Keratinocyte (primary cell): ENCODE results near the gene ZCCHC10. TPM values are rescaled to one million over a fixed set of nuclear protein-coding genes. Genes with fewer than 3 reads are reported as not detected.

Experiments used
- DNase-seq: peaks from one replicate; pipeline ENCODE4 v3.0.0-alpha.2; 2011; ENCODE audit warnings: low read depth, missing footprints, low spot score
- FAIRE-seq: peaks from 2 replicates; lab custom pipeline; 2011; peaks lifted over from hg19 to GRCh38; lab: Jason Lieb, UNC
- H2AFZ ChIP-seq: 2 replicates; pipeline ENCODE4 v1.6.0; 2012; ENCODE audit warnings: low read length, control low read depth, inconsistent platforms; ENCODE audit not compliant: control insufficient read depth
- H3K27ac ChIP-seq: 2 replicates; pipeline ENCODE4 v1.5.1; 2011; ENCODE audit warnings: low read length; ENCODE audit not compliant: control insufficient read depth, insufficient read depth
- H3K27me3 ChIP-seq: 3 replicates; pipeline ENCODE4 v1.6.0; 2011; ENCODE audit warnings: low read length; ENCODE audit not compliant: control insufficient read depth, insufficient read depth; ENCODE audit errors: extremely low read depth
- H3K36me3 ChIP-seq, 2 experiments: 2 replicates in 1 of 2; 3 replicates in 1 of 2; pipeline ENCODE4 v1.5.1; 2011; ENCODE audit warnings: low read length in 2 of 2, mild to moderate bottlenecking in 1 of 2; ENCODE audit not compliant: control insufficient read depth in 2 of 2, insufficient read depth in 2 of 2; ENCODE audit errors: extremely low read depth in 1 of 2
- H3K4me1 ChIP-seq: 3 replicates; pipeline ENCODE4 v1.5.1; 2011; ENCODE audit warnings: low read length; ENCODE audit not compliant: control insufficient read depth, insufficient read depth; ENCODE audit errors: extremely low read depth
- H3K4me2 ChIP-seq: 3 replicates; pipeline ENCODE4 v1.6.0; 2011; ENCODE audit warnings: low read depth, low read length; ENCODE audit not compliant: control insufficient read depth, insufficient read depth; ENCODE audit errors: extremely low read depth
- H3K4me3 ChIP-seq, 3 experiments: fragments of 200-600 bp in 1 of 3; sonication (generic) in 1 of 3; 2 replicates in 2 of 3; 3 replicates in 1 of 3; pipeline ENCODE4 v1.5.1; 2011 to 2016; ENCODE audit warnings: low read length in 3 of 3, mild to moderate bottlenecking in 3 of 3, control low read depth in 2 of 3, inconsistent platforms in 1 of 3, low read depth in 1 of 3, mixed read lengths in 1 of 3, mixed run types in 1 of 3, moderate library complexity in 1 of 3; ENCODE audit not compliant: control insufficient read depth in 2 of 3, insufficient read depth in 2 of 3; ENCODE audit errors: extremely low read depth in 1 of 3
- H3K79me2 ChIP-seq: 2 replicates; pipeline ENCODE4 v1.6.0; 2012; ENCODE audit warnings: low read length; ENCODE audit not compliant: control insufficient read depth, insufficient read depth
- H3K9ac ChIP-seq: 3 replicates; pipeline ENCODE4 v1.6.0; 2011; ENCODE audit warnings: low read length; ENCODE audit not compliant: control insufficient read depth, insufficient read depth; ENCODE audit errors: extremely low read depth
- H3K9me1 ChIP-seq: 3 replicates; pipeline ENCODE4 v1.6.0; 2011; ENCODE audit warnings: low read length; ENCODE audit not compliant: control insufficient read depth, insufficient read depth; ENCODE audit errors: extremely low read depth
- H3K9me3 ChIP-seq: 2 replicates; pipeline ENCODE4 v1.5.1; 2012; ENCODE audit warnings: low read depth, low read length; ENCODE audit not compliant: control insufficient read depth
- H4K20me1 ChIP-seq: 3 replicates; pipeline ENCODE4 v1.6.0; 2011; ENCODE audit warnings: low read length; ENCODE audit not compliant: control insufficient read depth, insufficient read depth; ENCODE audit errors: extremely low read depth
- EZH2 ChIP-seq: IDR thresholded peaks from one replicate; pipeline ENCODE4 v1.6.1; 2012; ENCODE audit warnings: inconsistent platforms, mild to moderate bottlenecking, low read length, moderate library complexity
- dilution Hi-C: fragments of 300-500 bp; cut with MboI; formaldehyde crosslinking; loops from one replicate; pipeline ENCODE4 v1.7.0; 2020; ENCODE audit warnings: low sequenced_read_pairs; ENCODE audit not compliant: extremely low pct_ligation_motif_present
- polyA plus RNA-seq, 5 experiments: library from polyadenylated mRNA; depleted of rRNA in 3 of 5; stranded (reverse) in 3 of 5; stranded (forward) in 1 of 5; unstranded in 1 of 5; fragments of >200 nt; gene quantifications; 1 replicate in 1 of 5; 2 replicates in 3 of 5; 3 replicates in 1 of 5; pipeline versions ENCODE4 v1.2.1 to v1.2.3, GENCODE V29; 2011 to 2012; ENCODE audit warnings: missing spikeins in 2 of 5, low read depth in 1 of 5, low replicate concordance in 1 of 5
- TF ChIP-seq, protein P1 (sequence below), 3 experiments: IDR thresholded peaks in 1 of 3; conservative IDR thresholded peaks in 1 of 3; optimal IDR thresholded peaks in 1 of 3; 2 replicates in 2 of 3; 3 replicates in 1 of 3; pipeline versions ENCODE3 to v1.5.1; 2011; ENCODE audit warnings: low read length in 3 of 3, mild to moderate bottlenecking in 3 of 3, moderate library complexity in 2 of 3, control low read depth in 1 of 3, inconsistent platforms in 1 of 3; ENCODE audit not compliant: insufficient read depth in 2 of 3; ENCODE audit errors: extremely low read depth in 1 of 3

The ZCCHC10 gene
- polyA plus RNA-seq, 1 donor (not counting 4 experiments of a cell fraction or from before 2014, with no cell fraction given) = 38.5 TPM

DNA sequence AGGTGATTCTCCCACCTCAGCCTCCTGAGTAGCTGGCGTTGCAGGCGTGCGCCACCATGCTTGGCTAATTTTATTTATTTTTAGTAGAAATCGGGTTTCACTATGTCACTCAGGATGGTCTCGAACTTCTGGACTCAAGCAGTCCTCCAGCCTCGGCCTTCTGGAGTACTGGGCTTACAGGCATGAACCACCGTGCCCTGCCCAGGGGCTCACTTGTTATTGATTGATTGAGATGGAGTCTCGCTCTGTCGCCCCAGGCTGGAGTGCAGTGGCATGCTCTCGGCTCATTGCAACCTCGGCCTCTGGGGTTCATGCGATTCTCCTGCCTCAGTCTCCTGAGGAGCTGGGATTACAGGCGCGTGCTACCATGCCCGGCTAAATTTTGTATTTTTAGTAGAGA lies 27.1 kb upstream of the ZCCHC10 start:
- dilution Hi-C loops = no loop called here

DNA sequence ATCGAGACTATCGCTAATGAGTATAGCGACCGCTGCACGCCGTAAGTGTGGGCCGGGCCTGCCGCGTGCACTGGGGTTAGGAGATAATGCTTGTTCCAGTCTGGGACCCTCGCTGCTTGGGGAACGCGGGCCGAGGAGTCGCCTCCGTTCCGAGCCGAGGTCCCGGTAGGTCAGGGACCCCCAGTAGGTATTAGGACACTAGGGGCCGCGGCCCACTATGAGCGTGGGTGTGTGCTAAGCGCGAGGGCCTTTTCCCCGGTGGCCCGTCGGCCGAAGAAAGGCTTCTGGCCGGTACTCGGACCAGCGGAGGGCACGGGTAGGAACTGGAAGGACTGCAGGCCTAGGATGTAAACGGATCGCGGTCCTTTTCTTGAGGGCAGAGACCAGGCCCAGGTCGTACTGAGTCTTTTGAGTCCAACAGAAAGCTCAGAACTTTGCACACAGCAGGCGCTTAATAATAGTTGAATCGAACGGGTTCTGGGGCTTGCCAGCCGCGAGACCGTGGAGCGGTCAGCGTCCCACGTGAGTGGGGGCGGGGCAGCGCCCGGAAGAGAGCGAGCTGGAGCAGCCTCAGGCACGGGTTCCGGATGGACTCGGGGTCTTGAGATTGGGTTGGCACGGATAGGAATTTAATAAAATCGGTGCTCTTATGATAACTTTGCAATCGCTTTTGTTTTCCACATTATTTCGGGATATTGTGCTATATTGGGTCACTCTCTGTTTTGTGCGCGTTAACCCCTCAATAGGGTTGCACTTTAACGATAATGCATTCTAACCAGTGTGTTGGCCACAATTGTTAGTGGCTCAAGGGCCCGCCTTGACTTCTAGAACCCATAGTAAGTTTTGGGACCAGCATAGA lies 26.2 kb upstream of the ZCCHC10 start:
- H3K9me1 ChIP-seq = no peaks in the 10 kb centered on the region
- H3K4me1 ChIP-seq = peaks cover 20% of the 10 kb centered on the region
- H3K79me2 ChIP-seq = peaks cover 63% of the 10 kb centered on the region
- DNase-seq = no peak
- H3K4me3 ChIP-seq = peak overlapping the region; percentile 76 to 96 (median 90)
- H3K27me3 ChIP-seq = no peaks in the 10 kb centered on the region
- no peak for TF ChIP-seq EZH2
- TF ChIP-seq, protein P1, sequence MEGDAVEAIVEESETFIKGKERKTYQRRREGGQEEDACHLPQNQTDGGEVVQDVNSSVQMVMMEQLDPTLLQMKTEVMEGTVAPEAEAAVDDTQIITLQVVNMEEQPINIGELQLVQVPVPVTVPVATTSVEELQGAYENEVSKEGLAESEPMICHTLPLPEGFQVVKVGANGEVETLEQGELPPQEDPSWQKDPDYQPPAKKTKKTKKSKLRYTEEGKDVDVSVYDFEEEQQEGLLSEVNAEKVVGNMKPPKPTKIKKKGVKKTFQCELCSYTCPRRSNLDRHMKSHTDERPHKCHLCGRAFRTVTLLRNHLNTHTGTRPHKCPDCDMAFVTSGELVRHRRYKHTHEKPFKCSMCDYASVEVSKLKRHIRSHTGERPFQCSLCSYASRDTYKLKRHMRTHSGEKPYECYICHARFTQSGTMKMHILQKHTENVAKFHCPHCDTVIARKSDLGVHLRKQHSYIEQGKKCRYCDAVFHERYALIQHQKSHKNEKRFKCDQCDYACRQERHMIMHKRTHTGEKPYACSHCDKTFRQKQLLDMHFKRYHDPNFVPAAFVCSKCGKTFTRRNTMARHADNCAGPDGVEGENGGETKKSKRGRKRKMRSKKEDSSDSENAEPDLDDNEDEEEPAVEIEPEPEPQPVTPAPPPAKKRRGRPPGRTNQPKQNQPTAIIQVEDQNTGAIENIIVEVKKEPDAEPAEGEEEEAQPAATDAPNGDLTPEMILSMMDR (optimal IDR thresholded peaks at IDR 0.05 in 1 of 3, IDR thresholded peaks at IDR 0.05 in 1 of 3, conservative IDR thresholded peaks at IDR 0.05 in 1 of 3; ENCODE audit: extremely low read depth in 1 of 3, insufficient read depth in 2 of 3, low read length in 3 of 3) = no peak
- H3K9ac ChIP-seq = peak overlapping the region; percentile 99
- peaks cover 8% of the 10 kb centered on the region for H4K20me1 ChIP-seq
- dilution Hi-C loops = no loop called here
- H3K9me3 ChIP-seq = no peaks in the 10 kb centered on the region
- H3K36me3 ChIP-seq = peaks cover 0 to 8% of the 10 kb centered on the region in 2 experiments
- no peak for FAIRE-seq
- H2AFZ ChIP-seq = peak overlapping the region; percentile 79
- H3K27ac ChIP-seq = peak overlapping the region; percentile 92
- H3K4me2 ChIP-seq = peak overlapping the region; percentile 89

More for the DNA sequence above, 27.1 kb upstream of the ZCCHC10 start:
- FAIRE-seq (no peak), DNase-seq (no peak)
- no peaks in the 10 kb centered on the region for H3K9me3 ChIP-seq
- H3K27ac ChIP-seq = no peak overlapping the region
- TF ChIP-seq, protein P1 (optimal IDR thresholded peaks at IDR 0.05 in 1 of 3, IDR thresholded peaks at IDR 0.05 in 1 of 3, conservative IDR thresholded peaks at IDR 0.05 in 1 of 3; ENCODE audit: extremely low read depth in 1 of 3, insufficient read depth in 2 of 3, low read length in 3 of 3) = no peak
- no peak for TF ChIP-seq EZH2
- peak overlapping the region; percentile 76 to 96 (median 90) for H3K4me3 ChIP-seq
- peak overlapping the region; percentile 89 for H3K4me2 ChIP-seq
- H3K4me1 ChIP-seq = peaks cover 20% of the 10 kb centered on the region
- peaks cover 0 to 8% of the 10 kb centered on the region in 2 experiments for H3K36me3 ChIP-seq
- peaks cover 13% of the 10 kb centered on the region for H4K20me1 ChIP-seq
- H3K27me3 ChIP-seq = no peaks in the 10 kb centered on the region
- no peak overlapping the region for H2AFZ ChIP-seq
- H3K9me1 ChIP-seq = no peaks in the 10 kb centered on the region
- peaks cover 72% of the 10 kb centered on the region for H3K79me2 ChIP-seq
- H3K9ac ChIP-seq = peak overlapping the region; percentile 99
